HCT116 (cell line): Measurements from ENCODE around the gene TMEM266.

Experiments used
- POLR2A ChIP-seq: IDR thresholded peaks from 2 replicates; pipeline ENCODE4 v1.7.0; 2011; ENCODE audit warnings: borderline replicate concordance; ENCODE audit not compliant: insufficient read depth, insufficient read length; ENCODE audit errors: extremely low read depth
- TF ChIP-seq, protein P1 (sequence below): IDR thresholded peaks from 2 replicates; pipeline ENCODE4 v1.6.1; 2012

DNA sequence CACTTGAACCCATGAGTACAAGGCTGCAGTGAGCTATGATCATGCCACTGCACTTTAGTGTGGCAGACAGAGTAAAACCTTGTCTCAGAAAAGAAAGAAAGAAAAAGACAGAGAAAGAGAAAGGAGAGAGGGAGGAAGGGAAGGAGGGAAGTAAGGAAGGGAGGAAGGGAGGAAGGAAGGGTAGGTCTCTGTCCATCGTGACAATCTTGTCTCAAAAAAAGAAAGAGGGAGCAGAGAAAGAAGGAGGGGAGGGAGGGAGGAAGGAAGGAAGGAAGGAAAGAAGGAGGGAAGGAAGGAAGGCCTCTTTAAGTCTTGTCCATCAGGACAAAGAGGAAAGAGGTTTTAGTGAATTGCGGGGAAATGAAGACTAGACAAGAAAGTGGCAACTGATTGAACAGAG lies 129.3 kb downstream of the TMEM266 start:
- no peak for TF ChIP-seq POLR2A
- TF ChIP-seq, protein P1, sequence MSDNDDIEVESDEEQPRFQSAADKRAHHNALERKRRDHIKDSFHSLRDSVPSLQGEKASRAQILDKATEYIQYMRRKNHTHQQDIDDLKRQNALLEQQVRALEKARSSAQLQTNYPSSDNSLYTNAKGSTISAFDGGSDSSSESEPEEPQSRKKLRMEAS = no peak
